B cell (primary cell): ENCODE measurements around the gene TESPA1. TPM values are rescaled to one million over a fixed set of nuclear protein-coding genes. Genes with fewer than 3 reads are reported as not detected.

Source experiments
- ATAC-seq: fragments of 200-7000 bp; cut with Tn5 transposase; one replicate; pipeline ENCODE4 v1.10.0; 2021; ENCODE audit warnings: low read depth, mild to moderate bottlenecking, moderate number of reproducible peaks, moderate library complexity
- CTCF ChIA-PET: fragments of 350-600 bp; sonication (Branson Sonifier 250); formaldehyde crosslinking; loops from one replicate; lab custom pipeline; 2021; ENCODE audit warnings: antibody characterized with exemption, inconsistent platforms; lab: Charles Lee
- POLR2A ChIA-PET: fragments of 350-600 bp; sonication (Branson Sonifier 250); formaldehyde crosslinking; loops from one replicate; lab custom pipeline; 2021; ENCODE audit warnings: antibody characterized with exemption; lab: Charles Lee
- DNase-seq: peaks from one replicate; pipeline ENCODE4 v3.0.0; 2013
- H2AFZ ChIP-seq: 2 replicates; pipeline ENCODE4 v1.6.1; 2012; ENCODE audit warnings: mild to moderate bottlenecking, low read depth, low read length; ENCODE audit not compliant: insufficient read depth, poor library complexity, severe bottlenecking
- H3K27ac ChIP-seq, 2 donors: 1 replicate in 1 of 2; 2 replicates in 1 of 2; pipeline ENCODE4 v1.5.1; 2012 to 2013; ENCODE audit warnings: low read length in 2 of 2, mild to moderate bottlenecking in 2 of 2, moderate library complexity in 1 of 2
- H3K27me3 ChIP-seq, 4 experiments: fragments of 200-600 bp in 1 of 4; sonication (generic) in 1 of 4; replicated peaks in 1 of 4; 1 replicate in 2 of 4; 2 replicates in 2 of 4; pipeline versions ENCODE4 v1.6.1 to v1.7.0; 2013 to 2016; ENCODE audit warnings: low read length in 3 of 4, mild to moderate bottlenecking in 2 of 4, mixed read lengths in 1 of 4, moderate library complexity in 1 of 4; ENCODE audit not compliant: insufficient read depth in 4 of 4, control insufficient read depth in 3 of 4; ENCODE audit errors: control extremely low read depth in 1 of 4
- H3K36me3 ChIP-seq, 2 experiments: replicated peaks in 1 of 2; 1 replicate in 1 of 2; 2 replicates in 1 of 2; pipeline versions ENCODE4 v1.6.1 to v1.7.1; 2013; ENCODE audit warnings: low read length in 1 of 2; ENCODE audit not compliant: insufficient read depth in 2 of 2, control insufficient read depth in 1 of 2; ENCODE audit errors: control extremely low read depth in 1 of 2, extremely low read depth in 1 of 2
- H3K4me1 ChIP-seq, 2 donors: fragments of 200-600 bp in 1 of 2; sonication (generic) in 1 of 2; 1 replicate in 1 of 2; 2 replicates in 1 of 2; pipeline versions ENCODE4 v1.5.1 to v1.6.1; 2013 to 2017; ENCODE audit warnings: low read length in 2 of 2; ENCODE audit not compliant: control insufficient read depth in 2 of 2, insufficient read depth in 2 of 2
- H3K4me2 ChIP-seq: replicated peaks from 2 replicates; pipeline ENCODE3; 2012; ENCODE audit warnings: mild to moderate bottlenecking, low read depth, low read length; ENCODE audit not compliant: poor library complexity, severe bottlenecking
- H3K4me3 ChIP-seq, 5 experiments: fragments of 200-600 bp in 1 of 5; sonication (generic) in 1 of 5; 1 replicate in 3 of 5; 2 replicates in 2 of 5; pipeline versions ENCODE4 v1.5.1 to v1.7.0; 2011 to 2016; ENCODE audit warnings: low read length in 4 of 5, mild to moderate bottlenecking in 4 of 5, low read depth in 2 of 5, control low read depth in 1 of 5, moderate library complexity in 1 of 5; ENCODE audit not compliant: insufficient read depth in 1 of 5; ENCODE audit errors: control extremely low read depth in 1 of 5, extremely low read depth in 1 of 5
- H3K79me2 ChIP-seq: fragments of 200-600 bp; sonication (generic); one replicate; pipeline ENCODE4 v1.6.0; 2016; ENCODE audit warnings: low read length; ENCODE audit not compliant: control insufficient read depth, insufficient read depth
- H3K9ac ChIP-seq: fragments of 200-600 bp; sonication (generic); 2 replicates; pipeline ENCODE4 v1.6.1; 2017; ENCODE audit warnings: mild to moderate bottlenecking, low read length, moderate library complexity
- H3K9me3 ChIP-seq, 3 donors: one replicate each; pipeline versions ENCODE4 v1.6.1 to v1.7.1; 2013; ENCODE audit warnings: low read length in 2 of 3; ENCODE audit not compliant: control insufficient read depth in 2 of 3, insufficient read depth in 1 of 3; ENCODE audit errors: control extremely low read depth in 1 of 3
- H4K20me1 ChIP-seq: 2 replicates; pipeline ENCODE4 v1.6.0; 2012; ENCODE audit warnings: mild to moderate bottlenecking, low read length; ENCODE audit not compliant: insufficient read depth, control insufficient read depth, poor library complexity, severe bottlenecking
- H3K27ac Mint-ChIP-seq: one replicate; pipeline ENCODE4 v1.8.0; 2021; ENCODE audit warnings: mixed read lengths
- H3K27me3 Mint-ChIP-seq: one replicate; pipeline ENCODE4 v1.8.0; 2021; ENCODE audit warnings: mixed read lengths
- H3K4me1 Mint-ChIP-seq: one replicate; pipeline ENCODE4 v1.8.0; 2021; ENCODE audit warnings: mixed read lengths
- H3K4me3 Mint-ChIP-seq: one replicate; pipeline ENCODE4 v1.8.0; 2021; ENCODE audit warnings: mixed read lengths
- H3K9me3 Mint-ChIP-seq: one replicate; pipeline ENCODE4 v1.8.0; 2022; ENCODE audit warnings: mixed read lengths; ENCODE audit not compliant: insufficient read depth
- CTCF ChIP-seq: fragments of 200-600 bp; IDR thresholded peaks from one replicate; pipeline ENCODE4 v1.8.0; 2022; ENCODE audit warnings: antibody characterized with exemption, mild to moderate bottlenecking
- EZH2 ChIP-seq: IDR thresholded peaks from 2 replicates; pipeline ENCODE4 v1.6.1; 2012; ENCODE audit warnings: borderline replicate concordance, low read depth, mild to moderate bottlenecking, moderate library complexity, low read length; ENCODE audit not compliant: insufficient read depth, poor library complexity, severe bottlenecking
- WGBS: methylation state at CpG from one replicate; pipeline ENCODE4 v1.1.5; 2013; ENCODE audit warnings: missing lambda C conversion rate; ENCODE audit not compliant: insufficient coverage; 5-methylcytosine and 5-hydroxymethylcytosine counted together
- intact Hi-C: fragments of 100-400 bp; cut with micrococcal nuclease; formaldehyde crosslinking; loops from one replicate; pipeline ENCODE4 v1.10.0; 2022
- polyA plus RNA-seq: library from polyadenylated mRNA; depleted of rRNA; stranded (reverse); fragments of >200 nt; gene quantifications from 2 replicates; pipeline ENCODE4 v1.2.3, GENCODE V29; 2012
- total RNA-seq, 2 donors: library from RNA; stranded (reverse); fragments of 120-200 nt in 1 of 2; gene quantifications; 1 replicate in 1 of 2; 2 replicates in 1 of 2; pipeline versions ENCODE4 v1.2.3 to v1.2.4, GENCODE V29; 2013 to 2022

Gene TESPA1
- total and polyA plus RNA-seq, 2 donors (not counting 1 experiment from before 2014, with no cell fraction given): 9.5 to 19.0 TPM

DNA sequence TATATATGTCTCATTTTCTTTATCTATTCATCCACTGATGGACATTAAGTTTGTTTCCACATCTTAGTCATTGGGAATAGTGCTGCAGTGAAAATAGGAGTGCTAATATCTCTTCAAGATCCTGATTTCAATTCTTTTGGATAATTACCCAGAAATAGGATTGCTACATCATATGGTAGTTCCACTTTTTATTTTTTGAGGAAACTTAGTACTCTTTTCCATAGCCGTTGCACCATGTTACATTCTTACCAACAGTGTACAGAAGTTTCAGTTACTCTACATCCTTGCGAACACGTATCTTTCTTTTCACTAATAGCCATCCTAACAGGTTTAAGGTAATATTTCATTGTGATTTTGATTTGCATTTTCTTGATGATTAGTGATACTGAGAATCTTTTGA is 29.8 kb downstream of the TESPA1 start:
- no peak overlapping the region for H2AFZ ChIP-seq
- no peak overlapping the region for H3K4me2 ChIP-seq
- H3K4me1 ChIP-seq: peaks cover 6 to 11% of the 10 kb centered on the region in 2 donors
- ATAC-seq: no peak
- H3K4me3 ChIP-seq: no peak overlapping the region
- Mint-ChIP-seq H3K4me1 (peaks cover 16% of the 10 kb centered on the region), H3K4me3 (no peak overlapping the region), H3K27me3 (no peaks in the 10 kb centered on the region), H3K27ac (no peak overlapping the region), H3K9me3 (peaks cover 2% of the 10 kb centered on the region)
- no peak overlapping the region for H3K27ac ChIP-seq
- TF ChIP-seq CTCF: no peak
- TF ChIP-seq EZH2: no peak
- POLR2A ChIA-PET: no interaction called here
- WGBS: 100% methylated on average over 1 of the region's 3 CpGs
- H3K9ac ChIP-seq: no peak overlapping the region
- no peak for DNase-seq
- intact Hi-C loops: no loop called here
- H4K20me1 ChIP-seq: no peaks in the 10 kb centered on the region
- H3K79me2 ChIP-seq: no peaks in the 10 kb centered on the region
- H3K36me3 ChIP-seq: peaks cover 14 to 31% of the 10 kb centered on the region in 2 experiments
- H3K27me3 ChIP-seq: no peaks in the 10 kb centered on the region
- H3K9me3 ChIP-seq: peaks cover 0 to 3% (median 0%) of the 10 kb centered on the region in 3 donors
- CTCF ChIA-PET: no interaction called here

DNA sequence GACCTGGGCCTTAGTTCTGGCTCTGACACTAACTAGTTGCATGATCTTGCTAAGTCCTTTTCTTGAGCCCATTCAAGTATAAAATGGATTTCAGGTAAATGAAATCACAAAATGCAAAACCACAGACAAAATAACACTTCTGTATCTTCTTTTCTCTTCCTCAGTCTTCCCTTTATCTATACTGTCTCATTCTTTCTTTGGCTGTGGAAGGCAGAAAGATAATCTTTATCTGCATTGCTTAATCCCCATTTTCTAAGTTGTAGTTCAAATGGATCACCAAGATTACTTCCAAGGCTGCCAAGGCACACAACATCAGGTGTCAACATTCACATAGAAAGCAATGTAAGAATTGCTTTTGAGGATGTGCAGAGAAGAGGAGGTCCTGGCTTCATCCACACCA is 30.3 kb downstream of the TESPA1 start:
- no peak for ATAC-seq
- Mint-ChIP-seq H3K9me3 (peaks cover 2% of the 10 kb centered on the region), H3K4me3 (no peak overlapping the region), H3K27ac (no peak overlapping the region), H3K27me3 (no peaks in the 10 kb centered on the region), H3K4me1 (peaks cover 11% of the 10 kb centered on the region)
- Histone ChIP-seq H3K27ac (no peak overlapping the region), H3K27me3 (no peaks in the 10 kb centered on the region), H3K9ac (no peak overlapping the region), H2AFZ (no peak overlapping the region), H3K79me2 (no peaks in the 10 kb centered on the region), H4K20me1 (no peaks in the 10 kb centered on the region), H3K4me1 (peaks cover 6% of the 10 kb centered on the region in 2 donors), H3K4me2 (no peak overlapping the region), H3K9me3 (peaks cover 0 to 3% (median 0%) of the 10 kb centered on the region in 3 donors), H3K36me3 (peaks cover 11 to 30% of the 10 kb centered on the region in 2 experiments), H3K4me3 (no peak overlapping the region)
- ChIA-PET CTCF (interaction anchor here (0.9 kb wide), 1 partner anchor 374 kb away, joined by 3 read pairs; no protein-coding TSS in a partner anchor), POLR2A (no interaction called here)
- TF ChIP-seq CTCF (no peak), EZH2 (no peak)
- intact Hi-C loops: no loop called here
- DNase-seq: no peak
